GM23338 (cell line): ENCODE data around the gene PMVK. TPM values are rescaled to one million over a fixed set of nuclear protein-coding genes. Genes with fewer than 3 reads are reported as not detected.

Experiments used
- EZH2 ChIP-seq: fragments of 200-600 bp; sonication (generic); IDR thresholded peaks from one replicate; pipeline ENCODE4 v1.8.0; 2017; ENCODE audit warnings: antibody characterized with exemption, mild to moderate bottlenecking, low read depth; ENCODE audit not compliant: unreplicated experiment
- POLR2AphosphoS5 ChIP-seq: IDR thresholded peaks from 2 replicates; pipeline ENCODE4 v1.6.1; 2016; ENCODE audit warnings: antibody characterized with exemption, low read depth
- ZNF462 ChIP-seq: fragments of 250-450 bp; sonication (Bioruptor Pico); IDR thresholded peaks from 2 replicates; pipeline ENCODE4 v1.5.0; 2020; ENCODE audit warnings: mild to moderate bottlenecking, moderate library complexity
- polyA plus RNA-seq: library from polyadenylated mRNA; unstranded; fragments of >200 nt; fragmentation: Nextera tagmentation; extraction: Ambion mirVana; gene quantifications from 2 replicates; pipeline ENCODE4 v1.2.1, GENCODE V29; 2016
- total RNA-seq: library from RNA; depleted of rRNA; stranded (reverse); fragments of >200 nt; shearing (Covaris generic); gene quantifications from 2 replicates; pipeline ENCODE4 v1.2.3, GENCODE V29; 2014
- TF ChIP-seq, protein P1 (sequence below), 2 experiments: fragments of 200-600 bp in 1 of 2; sonication (generic) in 1 of 2; conservative IDR thresholded peaks; 2 replicates each; pipeline versions ENCODE4 v1.5.1 to v1.6.1; 2016 to 2017; ENCODE audit warnings: antibody characterized with exemption in 2 of 2, low read depth in 2 of 2, mild to moderate bottlenecking in 2 of 2, moderate library complexity in 1 of 2
- TF ChIP-seq, protein P2 (sequence below): IDR thresholded peaks from 2 replicates; pipeline ENCODE4 v1.6.1; 2016; ENCODE audit warnings: antibody characterized with exemption

Gene PMVK
- total and polyA plus RNA-seq, 2 experiments from 2014 or later: 8.1 to 25.0 TPM

- TF ChIP-seq ZNF462 (CRISPR knock-in tag) (no peak), POLR2AphosphoS5 (peak; percentile 58; the same call in 1 of the 2 replicates), EZH2 (no peak)
- TF ChIP-seq, protein P1, sequence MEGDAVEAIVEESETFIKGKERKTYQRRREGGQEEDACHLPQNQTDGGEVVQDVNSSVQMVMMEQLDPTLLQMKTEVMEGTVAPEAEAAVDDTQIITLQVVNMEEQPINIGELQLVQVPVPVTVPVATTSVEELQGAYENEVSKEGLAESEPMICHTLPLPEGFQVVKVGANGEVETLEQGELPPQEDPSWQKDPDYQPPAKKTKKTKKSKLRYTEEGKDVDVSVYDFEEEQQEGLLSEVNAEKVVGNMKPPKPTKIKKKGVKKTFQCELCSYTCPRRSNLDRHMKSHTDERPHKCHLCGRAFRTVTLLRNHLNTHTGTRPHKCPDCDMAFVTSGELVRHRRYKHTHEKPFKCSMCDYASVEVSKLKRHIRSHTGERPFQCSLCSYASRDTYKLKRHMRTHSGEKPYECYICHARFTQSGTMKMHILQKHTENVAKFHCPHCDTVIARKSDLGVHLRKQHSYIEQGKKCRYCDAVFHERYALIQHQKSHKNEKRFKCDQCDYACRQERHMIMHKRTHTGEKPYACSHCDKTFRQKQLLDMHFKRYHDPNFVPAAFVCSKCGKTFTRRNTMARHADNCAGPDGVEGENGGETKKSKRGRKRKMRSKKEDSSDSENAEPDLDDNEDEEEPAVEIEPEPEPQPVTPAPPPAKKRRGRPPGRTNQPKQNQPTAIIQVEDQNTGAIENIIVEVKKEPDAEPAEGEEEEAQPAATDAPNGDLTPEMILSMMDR (conservative IDR thresholded peaks at IDR 0.05; ENCODE audit: low read depth in 2 of 2): peak; percentile 25 to 30
- TF ChIP-seq, protein P2, sequence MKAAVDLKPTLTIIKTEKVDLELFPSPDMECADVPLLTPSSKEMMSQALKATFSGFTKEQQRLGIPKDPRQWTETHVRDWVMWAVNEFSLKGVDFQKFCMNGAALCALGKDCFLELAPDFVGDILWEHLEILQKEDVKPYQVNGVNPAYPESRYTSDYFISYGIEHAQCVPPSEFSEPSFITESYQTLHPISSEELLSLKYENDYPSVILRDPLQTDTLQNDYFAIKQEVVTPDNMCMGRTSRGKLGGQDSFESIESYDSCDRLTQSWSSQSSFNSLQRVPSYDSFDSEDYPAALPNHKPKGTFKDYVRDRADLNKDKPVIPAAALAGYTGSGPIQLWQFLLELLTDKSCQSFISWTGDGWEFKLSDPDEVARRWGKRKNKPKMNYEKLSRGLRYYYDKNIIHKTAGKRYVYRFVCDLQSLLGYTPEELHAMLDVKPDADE: no peak
Measured at GRCh38 chr1:154955718-154956543, 19.4 kb upstream of the PMVK start, which contains the start of gene PBXIP1 (continued).
